Breast epithelium (tissue), 4 donors: ENCODE measurements around the gene HRAS. TPM values are rescaled to one million over a fixed set of nuclear protein-coding genes. Genes with fewer than 3 reads are reported as not detected.

Experiments used
- DNase-seq, 2 donors: peaks; one replicate each; pipeline ENCODE4 v3.0.0-alpha.2; 2019; ENCODE audit warnings: low spot score in 2 of 2
- H3K27ac ChIP-seq, 2 donors: fragments of 200-600 bp; sonication (generic) in 1 of 2; one replicate each; pipeline ENCODE4 v1.5.1; 2016 to 2019; ENCODE audit warnings: mild to moderate bottlenecking in 1 of 2
- H3K27me3 ChIP-seq, 2 donors: fragments of 200-600 bp; sonication (generic) in 1 of 2; one replicate each; pipeline versions ENCODE4 v1.5.1 to v1.6.0; 2017 to 2019; ENCODE audit warnings: control low read depth in 1 of 2, mild to moderate bottlenecking in 1 of 2
- H3K36me3 ChIP-seq: fragments of 200-600 bp; one replicate; pipeline ENCODE4 v1.5.1; 2019
- H3K4me1 ChIP-seq, 2 donors: fragments of 200-600 bp; sonication (generic); one replicate each; pipeline ENCODE4 v1.5.1; 2016 to 2019; ENCODE audit warnings: control low read depth in 1 of 2
- H3K4me3 ChIP-seq, 3 donors: fragments of 200-600 bp; sonication (generic); 1 replicate in 2 of 3; 2 replicates in 1 of 3; pipeline ENCODE4 v1.5.1; 2016 to 2019; ENCODE audit warnings: mild to moderate bottlenecking in 3 of 3, moderate library complexity in 2 of 3
- H3K9me3 ChIP-seq, 2 donors: fragments of 200-600 bp; sonication (generic) in 1 of 2; one replicate each; pipeline ENCODE4 v1.5.1; 2016 to 2019; ENCODE audit warnings: control low read depth in 1 of 2
- CTCF ChIP-seq, 3 donors: fragments of 450-650 bp; IDR thresholded peaks; one replicate each; pipeline ENCODE4 v1.5.1; 2016 to 2017; ENCODE audit warnings: antibody characterized with exemption in 3 of 3, mild to moderate bottlenecking in 3 of 3, moderate library complexity in 3 of 3
- POLR2A ChIP-seq: fragments of 450-650 bp; IDR thresholded peaks from one replicate; pipeline ENCODE4 v1.6.1; 2016; ENCODE audit warnings: antibody characterized with exemption, mild to moderate bottlenecking, moderate library complexity
- POLR2AphosphoS5 ChIP-seq, 3 donors: sonication (generic); formaldehyde crosslinking; IDR thresholded peaks; one replicate each; pipeline ENCODE4 v1.6.1; 2017; ENCODE audit warnings: antibody characterized with exemption in 3 of 3
- intact Hi-C: fragments of 100-400 bp; cut with DNase I; formaldehyde crosslinking; loops from one replicate; pipeline ENCODE4 v1.15.1; 2023; ENCODE audit warnings: low total_unique reads
- total RNA-seq, 3 donors: library from RNA; depleted of rRNA; stranded (reverse); fragments of >200 nt; gene quantifications; one replicate each; pipeline ENCODE4 v1.1.0, GENCODE V29; 2016

The HRAS gene
- total RNA-seq, result 10 to 100 TPM; 33.2 to 50.1 (median 33.4) TPM

- Histone ChIP-seq H3K36me3 (no peaks in the 10 kb centered on the region), H3K27me3 (no peaks in the 10 kb centered on the region), H3K4me3 (peak within 1 kb of the TSS; percentile 74 to 89 (median 84)), H3K9me3 (no peaks in the 10 kb centered on the region), H3K27ac (peak within 1 kb of the TSS; percentile 83 to 86), H3K4me1 (peaks cover 8 to 18% of the 10 kb centered on the region in 2 donors)
- TF ChIP-seq POLR2A (no peak), CTCF (IDR thresholded peaks at IDR 0.05) (no peak), POLR2AphosphoS5 (IDR thresholded peaks at IDR 0.05) (peak in 2 of 3 donors; percentile 17 to 64)
- DNase-seq, result peak; percentile 94 to 96
- intact Hi-C loops, result no loop called here
Observed at GRCh38 chr11:535519-536454, at the start of gene HRAS. Gene HRAS, minus strand, starts transcription at chr11:535576.

DNA sequence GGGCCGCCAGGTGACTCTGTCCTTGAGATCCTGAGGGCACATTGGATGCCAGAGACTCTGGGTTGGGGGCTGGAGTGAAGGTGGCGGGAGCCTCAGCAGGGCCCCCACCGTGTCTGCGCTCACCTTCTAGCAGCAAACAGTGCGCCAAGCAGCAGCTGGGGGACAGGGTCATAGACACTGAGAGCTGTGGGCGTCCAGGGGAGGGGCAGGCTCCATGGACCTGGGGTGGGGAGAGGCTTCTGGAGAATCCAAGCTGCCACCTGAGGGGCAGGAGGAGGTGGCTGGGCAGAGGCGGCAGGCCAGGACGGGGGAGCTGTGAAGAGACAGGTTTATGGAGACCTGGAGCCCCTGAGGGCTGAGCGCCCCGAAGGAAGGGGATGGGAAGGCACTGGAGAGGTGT is 48.9 kb upstream of the HRAS start:
- Histone ChIP-seq H3K27ac (no peak overlapping the region), H3K36me3 (peaks cover 3% of the 10 kb centered on the region), H3K27me3 (no peaks in the 10 kb centered on the region), H3K9me3 (no peaks in the 10 kb centered on the region), H3K4me3 (no peak overlapping the region), H3K4me1 (peaks cover 0 to 6% of the 10 kb centered on the region in 2 donors)
- TF ChIP-seq POLR2A, result no peak
- no peak for TF ChIP-seq POLR2AphosphoS5 (IDR thresholded peaks at IDR 0.05)
- TF ChIP-seq CTCF (IDR thresholded peaks at IDR 0.05), result no peak
- intact Hi-C loops, result no loop called here
- no peak for DNase-seq

- DNase-seq, result no peak
- Histone ChIP-seq H3K4me3 (no peak overlapping the region), H3K4me1 (peaks cover 11 to 29% of the 10 kb centered on the region in 2 donors), H3K27me3 (no peaks in the 10 kb centered on the region), H3K27ac (no peak overlapping the region), H3K36me3 (no peaks in the 10 kb centered on the region), H3K9me3 (no peaks in the 10 kb centered on the region)
- no peak for TF ChIP-seq POLR2AphosphoS5 (IDR thresholded peaks at IDR 0.05)
- no peak for TF ChIP-seq POLR2A
- intact Hi-C loops, result no loop called here
Observed at GRCh38 chr11:581752-582151, 46.4 kb upstream of the HRAS start.

DNA sequence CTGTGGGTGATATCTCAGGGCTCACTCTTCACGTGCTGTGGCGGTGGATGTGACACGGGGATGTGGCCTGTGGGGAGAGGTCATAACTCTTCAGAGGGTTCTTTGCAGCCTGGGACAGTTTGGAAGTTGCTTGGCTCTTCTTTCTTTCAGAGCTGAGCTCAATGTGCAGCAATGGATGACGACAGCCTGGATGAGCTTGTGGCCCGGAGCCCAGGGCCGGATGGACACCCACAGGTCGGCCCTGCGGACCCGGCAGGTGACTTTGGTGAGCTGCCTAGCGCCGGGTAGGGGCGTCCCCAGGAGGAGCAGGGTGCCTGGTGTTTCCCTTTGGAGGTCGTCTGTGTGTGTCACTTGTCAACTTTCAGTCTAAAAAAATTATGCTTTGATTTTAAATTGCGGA is 46.0 kb upstream of the HRAS start:
- H3K27me3 ChIP-seq, result no peaks in the 10 kb centered on the region
- H3K4me1 ChIP-seq, result peaks cover 11 to 29% of the 10 kb centered on the region in 2 donors
- H3K27ac ChIP-seq, result no peak overlapping the region
- intact Hi-C loops, result no loop called here
- no peaks in the 10 kb centered on the region for H3K9me3 ChIP-seq
- H3K36me3 ChIP-seq, result no peaks in the 10 kb centered on the region
- H3K4me3 ChIP-seq, result no peak overlapping the region
- no peak for DNase-seq
- TF ChIP-seq CTCF (IDR thresholded peaks at IDR 0.05), result no peak
- TF ChIP-seq POLR2AphosphoS5 (IDR thresholded peaks at IDR 0.05), result no peak

- no peak overlapping the region for H3K27ac ChIP-seq
- intact Hi-C loops, result no loop called here
- H3K27me3 ChIP-seq, result no peaks in the 10 kb centered on the region
- no peak for TF ChIP-seq POLR2AphosphoS5 (IDR thresholded peaks at IDR 0.05)
- TF ChIP-seq CTCF (IDR thresholded peaks at IDR 0.05), result no peak
- TF ChIP-seq POLR2A, result no peak
- H3K4me3 ChIP-seq, result no peak overlapping the region
- no peaks in the 10 kb centered on the region for H3K9me3 ChIP-seq
- no peak for DNase-seq
- H3K36me3 ChIP-seq, result no peaks in the 10 kb centered on the region
- peaks cover 11 to 30% of the 10 kb centered on the region in 2 donors for H3K4me1 ChIP-seq
Observed at GRCh38 chr11:579830-580601, 44.6 kb upstream of the HRAS start.
